CD8-positive, alpha-beta memory T cell (primary cell): ENCODE measurements around the gene PHF11. TPM values are rescaled to one million over a fixed set of nuclear protein-coding genes. Genes with fewer than 3 reads are reported as not detected.

Source experiments
- CTCF ChIA-PET: fragments of 350-600 bp; sonication (Branson Sonifier 250); formaldehyde crosslinking; loops from one replicate; lab custom pipeline; 2021; ENCODE audit warnings: antibody characterized with exemption; lab: Charles Lee
- POLR2A ChIA-PET: fragments of 350-600 bp; sonication (Branson Sonifier 250); formaldehyde crosslinking; loops from one replicate; lab custom pipeline; 2021; ENCODE audit warnings: antibody characterized with exemption; lab: Charles Lee
- DNase-seq, 5 donors: peaks; one replicate each; pipeline versions ENCODE4 v3.0.0 to v3.0.0-alpha.2; 2020 to 2022; ENCODE audit warnings: mixed read lengths in 1 of 5
- H3K27ac ChIP-seq: one replicate; pipeline ENCODE4 v1.7.0; 2013; ENCODE audit warnings: low read depth, mild to moderate bottlenecking, low read length, moderate library complexity
- H3K27me3 ChIP-seq: 2 replicates; pipeline ENCODE4 v1.7.0; 2013; ENCODE audit warnings: low read length, mild to moderate bottlenecking; ENCODE audit not compliant: insufficient read depth, poor library complexity, severe bottlenecking
- H3K36me3 ChIP-seq: 2 replicates; pipeline ENCODE4 v1.7.0; 2013; ENCODE audit warnings: mild to moderate bottlenecking, low read length, moderate library complexity; ENCODE audit not compliant: insufficient read depth
- H3K4me1 ChIP-seq: 2 replicates; pipeline ENCODE4 v1.7.0; 2013; ENCODE audit warnings: mild to moderate bottlenecking, low read length, moderate library complexity; ENCODE audit not compliant: insufficient read depth
- H3K4me3 ChIP-seq: 2 replicates; pipeline ENCODE4 v1.7.0; 2013; ENCODE audit warnings: mild to moderate bottlenecking, low read length
- H3K9me3 ChIP-seq: 2 replicates; pipeline ENCODE4 v1.7.0; 2013; ENCODE audit warnings: mild to moderate bottlenecking, low read length
- H3K27ac Mint-ChIP-seq, 8 donors: one replicate each; pipeline ENCODE4 v1.8.0; 2020 to 2021; ENCODE audit warnings: mixed read lengths in 8 of 8, mild to moderate bottlenecking in 6 of 8, inconsistent platforms in 3 of 8, moderate library complexity in 3 of 8
- H3K27me3 Mint-ChIP-seq, 2 donors: one replicate each; pipeline ENCODE4 v1.8.0; 2020 to 2021; ENCODE audit warnings: mixed read lengths in 2 of 2, mild to moderate bottlenecking in 1 of 2, moderate library complexity in 1 of 2
- H3K36me3 Mint-ChIP-seq, 3 donors: one replicate each; pipeline ENCODE4 v1.8.0; 2020 to 2021; ENCODE audit warnings: mixed read lengths in 3 of 3, inconsistent platforms in 1 of 3, mild to moderate bottlenecking in 1 of 3
- H3K4me1 Mint-ChIP-seq, 3 donors: one replicate each; pipeline ENCODE4 v1.8.0; 2020 to 2021; ENCODE audit warnings: mixed read lengths in 3 of 3, inconsistent platforms in 1 of 3, mild to moderate bottlenecking in 1 of 3
- H3K4me3 Mint-ChIP-seq, 7 donors: one replicate each; pipeline ENCODE4 v1.8.0; 2020 to 2021; ENCODE audit warnings: mixed read lengths in 7 of 7, mild to moderate bottlenecking in 6 of 7, moderate library complexity in 4 of 7, inconsistent platforms in 2 of 7
- H3K9me3 Mint-ChIP-seq, 5 donors: one replicate each; pipeline ENCODE4 v1.8.0; 2020 to 2022; ENCODE audit warnings: mixed read lengths in 5 of 5, mild to moderate bottlenecking in 3 of 5, moderate library complexity in 2 of 5, inconsistent platforms in 1 of 5
- polyA plus RNA-seq: library from polyadenylated mRNA; unstranded; fragments of 300-500 nt; fragmentation: Illumina TruSeq; gene quantifications from one replicate; pipeline ENCODE4 v1.2.3, GENCODE V29; 2021
- total RNA-seq, 2 experiments: library from RNA; stranded (reverse); gene quantifications; one replicate each; pipeline ENCODE4 v1.2.3, GENCODE V29; 2021

Gene PHF11
- total and polyA plus RNA-seq, 3 experiments from 2014 or later, result 39.1 to 92.6 (median 43.5) TPM

DNA sequence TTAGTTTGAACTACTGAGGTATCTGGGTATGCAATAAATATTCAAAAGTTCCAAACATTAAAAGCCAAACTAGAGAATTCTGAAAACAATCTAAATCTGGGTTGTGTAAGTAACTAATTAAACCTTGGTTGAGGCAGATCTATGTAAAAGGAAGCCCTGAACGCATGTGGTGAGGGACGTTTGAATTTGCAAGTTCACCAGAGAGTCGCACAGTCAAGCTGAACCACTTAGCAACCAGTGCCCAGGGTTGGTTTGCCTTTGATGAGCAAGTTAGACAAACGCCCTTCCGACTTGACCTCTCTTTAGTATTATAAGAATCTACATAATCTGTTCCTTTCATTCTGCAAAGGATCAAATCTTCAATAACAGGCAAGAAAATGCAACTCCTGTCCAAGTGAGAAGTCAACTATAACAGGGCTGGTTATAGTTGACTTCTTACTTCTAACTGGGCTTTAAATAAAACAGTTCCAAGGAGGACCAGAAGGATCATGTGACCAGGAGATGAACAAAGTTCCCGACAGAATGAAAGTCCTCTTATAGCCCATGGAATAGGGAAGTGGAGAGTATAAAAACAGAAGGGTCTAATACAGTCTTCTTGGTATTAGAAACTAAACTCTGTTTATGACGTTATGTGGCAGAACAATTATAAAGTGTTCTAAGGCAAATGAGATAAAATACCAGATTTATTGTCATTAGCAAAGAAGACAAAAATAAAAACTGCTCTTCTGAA lies 40.6 kb downstream of the PHF11 start:
- Mint-ChIP-seq H3K9me3 (no peaks in the 10 kb centered on the region), H3K4me1 (peaks cover 5 to 29% (median 22%) of the 10 kb centered on the region in 3 donors), H3K27me3 (no peaks in the 10 kb centered on the region), H3K27ac (no peak overlapping the region), H3K4me3 (no peak overlapping the region), H3K36me3 (peaks cover 0 to 67% (median 22%) of the 10 kb centered on the region in 3 donors)
- H3K4me1 ChIP-seq, result peaks cover 14% of the 10 kb centered on the region
- H3K9me3 ChIP-seq, result no peaks in the 10 kb centered on the region
- CTCF ChIA-PET, result no interaction called here
- no peaks in the 10 kb centered on the region for H3K27me3 ChIP-seq
- H3K27ac ChIP-seq, result no peak overlapping the region
- H3K36me3 ChIP-seq, result no peaks in the 10 kb centered on the region
- POLR2A ChIA-PET, result no interaction called here
- H3K4me3 ChIP-seq, result no peak overlapping the region
- DNase-seq, result no peak

DNA sequence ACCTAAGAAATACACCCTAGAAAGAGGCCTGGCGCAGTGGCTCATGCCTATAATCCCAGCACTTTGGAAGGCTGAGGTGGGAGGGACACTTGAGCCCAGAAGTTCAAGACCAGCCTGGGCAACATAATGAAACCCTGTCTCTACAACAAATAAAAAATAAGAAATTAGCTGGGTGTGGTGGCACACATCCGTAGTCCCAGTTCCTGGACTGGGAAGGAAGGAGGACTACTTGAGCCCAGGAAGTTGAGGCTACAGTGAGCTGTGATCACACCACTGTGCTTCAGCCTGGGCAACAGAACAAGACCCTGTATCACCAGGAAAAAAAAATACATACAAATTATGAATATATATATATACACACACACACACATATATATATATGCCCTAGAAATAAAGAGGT lies 42.7 kb downstream of the PHF11 start:
- Histone ChIP-seq H3K27me3 (no peaks in the 10 kb centered on the region), H3K9me3 (no peaks in the 10 kb centered on the region), H3K27ac (no peak overlapping the region), H3K4me3 (no peak overlapping the region), H3K36me3 (no peaks in the 10 kb centered on the region), H3K4me1 (peaks cover 14% of the 10 kb centered on the region)
- POLR2A ChIA-PET, result no interaction called here
- H3K4me3 Mint-ChIP-seq, result no peak overlapping the region
- H3K36me3 Mint-ChIP-seq, result peaks cover 0 to 68% (median 19%) of the 10 kb centered on the region in 3 donors
- H3K27ac Mint-ChIP-seq, result no peak overlapping the region
- CTCF ChIA-PET, result interaction anchor here (0.6 kb wide), 1 partner anchor 1370 kb away, joined by 3 read pairs; no protein-coding TSS in a partner anchor
- H3K4me1 Mint-ChIP-seq, result peaks cover 5 to 18% (median 15%) of the 10 kb centered on the region in 3 donors
- DNase-seq, result no peak
- no peaks in the 10 kb centered on the region for H3K9me3 Mint-ChIP-seq
- H3K27me3 Mint-ChIP-seq, result no peaks in the 10 kb centered on the region

DNA sequence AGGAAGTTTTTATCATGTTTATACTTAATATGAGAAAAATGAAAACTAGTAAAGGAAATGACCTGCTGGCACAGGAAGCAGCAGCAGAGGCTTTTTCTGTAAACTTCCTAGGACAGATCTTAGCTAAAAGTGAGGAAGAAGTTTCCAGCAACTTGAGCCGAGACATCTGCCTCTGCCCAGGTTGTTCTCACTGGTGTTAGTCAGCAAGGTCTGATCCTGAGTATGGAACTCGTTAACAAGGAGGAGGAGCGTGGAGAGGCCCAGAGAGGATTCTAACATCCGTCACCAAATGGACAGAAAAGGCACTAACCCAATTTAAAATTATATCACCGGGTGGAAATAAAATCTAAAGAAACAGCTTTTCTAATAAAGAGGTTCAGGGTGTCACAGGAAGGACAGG lies 43.6 kb downstream of the PHF11 start:
- CTCF ChIA-PET, result no interaction called here
- peaks cover 0 to 67% (median 17%) of the 10 kb centered on the region in 3 donors for H3K36me3 Mint-ChIP-seq

GRCh38 chr13:49539746-49540145 lies 44.0 kb downstream of the PHF11 start:
- Mint-ChIP-seq H3K4me3 (no peak overlapping the region), H3K27ac (no peak overlapping the region), H3K27me3 (no peaks in the 10 kb centered on the region), H3K9me3 (no peaks in the 10 kb centered on the region), H3K36me3 (peaks cover 0 to 69% (median 18%) of the 10 kb centered on the region in 3 donors), H3K4me1 (peaks cover 5 to 18% (median 15%) of the 10 kb centered on the region in 3 donors)
- DNase-seq, result no peak
- Histone ChIP-seq H3K4me3 (no peak overlapping the region), H3K4me1 (peaks cover 14% of the 10 kb centered on the region), H3K9me3 (no peaks in the 10 kb centered on the region), H3K27ac (no peak overlapping the region), H3K36me3 (no peaks in the 10 kb centered on the region), H3K27me3 (no peaks in the 10 kb centered on the region)
- CTCF ChIA-PET, result interaction anchor here (1.1 kb wide), 1 partner anchor 9 kb away, joined by 3 read pairs; no protein-coding TSS in a partner anchor
- POLR2A ChIA-PET, result no interaction called here

More for the DNA sequence above, 43.6 kb downstream of the PHF11 start:
- H3K4me1 Mint-ChIP-seq, result peaks cover 5 to 18% (median 15%) of the 10 kb centered on the region in 3 donors
- no peak for DNase-seq
- H3K4me1 ChIP-seq, result peaks cover 14% of the 10 kb centered on the region
- no peaks in the 10 kb centered on the region for H3K36me3 ChIP-seq
- H3K9me3 Mint-ChIP-seq, result no peaks in the 10 kb centered on the region
- H3K27me3 ChIP-seq, result no peaks in the 10 kb centered on the region
- H3K9me3 ChIP-seq, result no peaks in the 10 kb centered on the region
- no peak overlapping the region for H3K4me3 ChIP-seq
- H3K4me3 Mint-ChIP-seq, result no peak overlapping the region
- H3K27ac Mint-ChIP-seq, result peak overlapping the region in 1 of 8 donors; percentile 73
- POLR2A ChIA-PET, result no interaction called here
- H3K27me3 Mint-ChIP-seq, result no peaks in the 10 kb centered on the region
- H3K27ac ChIP-seq, result no peak overlapping the region

DNA sequence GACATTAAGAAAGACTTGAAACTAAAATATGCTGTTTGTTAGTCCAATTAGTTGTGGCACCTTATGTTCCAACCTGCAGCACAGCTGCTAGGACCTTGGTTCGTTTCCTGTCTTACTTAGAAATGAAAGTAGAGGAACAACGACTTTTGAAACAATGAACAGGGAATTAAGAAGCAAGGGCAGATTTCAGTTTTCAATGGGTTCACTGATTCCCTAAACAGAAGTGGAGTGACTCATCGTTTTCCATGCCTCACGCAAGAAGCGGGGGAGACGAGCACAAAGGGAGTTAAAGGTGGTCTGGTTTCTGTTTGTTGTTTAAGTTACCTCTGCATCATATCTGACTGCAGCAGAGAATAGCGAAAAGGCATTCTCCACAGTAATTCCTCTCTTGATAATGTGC lies 44.8 kb downstream of the PHF11 start:
- peak overlapping the region in 5 of 8 donors; percentile 30 to 71 (median 49) for H3K27ac Mint-ChIP-seq
- H3K27me3 Mint-ChIP-seq, result no peaks in the 10 kb centered on the region
- H3K4me3 Mint-ChIP-seq, result peak overlapping the region; percentile 35 to 79 (median 57)
- DNase-seq, result peak in 1 of 5 donors; percentile 38
- Histone ChIP-seq H3K27me3 (no peaks in the 10 kb centered on the region), H3K9me3 (no peaks in the 10 kb centered on the region), H3K27ac (no peak overlapping the region), H3K4me1 (peaks cover 14% of the 10 kb centered on the region), H3K36me3 (no peaks in the 10 kb centered on the region), H3K4me3 (peak overlapping the region; percentile 13)
- peaks cover 5 to 18% (median 15%) of the 10 kb centered on the region in 3 donors for H3K4me1 Mint-ChIP-seq
- CTCF ChIA-PET, result interaction anchor here (1.1 kb wide), 1 partner anchor 8 kb away, joined by 3 read pairs; no protein-coding TSS in a partner anchor
- H3K9me3 Mint-ChIP-seq, result no peaks in the 10 kb centered on the region
- peaks cover 0 to 73% (median 17%) of the 10 kb centered on the region in 3 donors for H3K36me3 Mint-ChIP-seq
- POLR2A ChIA-PET, result no interaction called here

GRCh38 chr13:49543656-49544055 lies 47.9 kb downstream of the PHF11 start:
- no peaks in the 10 kb centered on the region for H3K36me3 ChIP-seq
- no peak overlapping the region for H3K27ac ChIP-seq
- no peak overlapping the region for H3K27ac Mint-ChIP-seq
- no peaks in the 10 kb centered on the region for H3K9me3 Mint-ChIP-seq
- H3K27me3 Mint-ChIP-seq, result peaks cover 0 to 1% of the 10 kb centered on the region in 2 donors
- H3K27me3 ChIP-seq, result no peaks in the 10 kb centered on the region
- peaks cover 5 to 18% (median 15%) of the 10 kb centered on the region in 3 donors for H3K4me1 Mint-ChIP-seq
- H3K9me3 ChIP-seq, result no peaks in the 10 kb centered on the region
- DNase-seq, result no peak
- peaks cover 14% of the 10 kb centered on the region for H3K4me1 ChIP-seq
- ChIA-PET POLR2A (no interaction called here), CTCF (no interaction called here)
- H3K4me3 Mint-ChIP-seq, result no peak overlapping the region
- H3K36me3 Mint-ChIP-seq, result peaks cover 0 to 79% (median 25%) of the 10 kb centered on the region in 3 donors
- H3K4me3 ChIP-seq, result no peak overlapping the region

GRCh38 chr13:49545661-49546060 lies 49.9 kb downstream of the PHF11 start:
- Mint-ChIP-seq H3K9me3 (no peaks in the 10 kb centered on the region), H3K4me3 (no peak overlapping the region), H3K4me1 (peaks cover 0 to 2% (median 2%) of the 10 kb centered on the region in 3 donors), H3K27ac (peak overlapping the region in 2 of 8 donors; percentile 42 to 82), H3K36me3 (peaks cover 0 to 80% (median 25%) of the 10 kb centered on the region in 3 donors), H3K27me3 (peaks cover 0 to 1% of the 10 kb centered on the region in 2 donors)
- H3K4me1 ChIP-seq, result no peaks in the 10 kb centered on the region
- H3K27me3 ChIP-seq, result no peaks in the 10 kb centered on the region
- ChIA-PET POLR2A (interaction anchor here (1.2 kb wide), 1 partner anchor 101 kb away, joined by 3 read pairs; the partner anchor contains the start of gene SETDB2), CTCF (no interaction called here)
- H3K36me3 ChIP-seq, result no peaks in the 10 kb centered on the region
- no peak overlapping the region for H3K4me3 ChIP-seq
- DNase-seq, result no peak
- H3K9me3 ChIP-seq, result no peaks in the 10 kb centered on the region
- H3K27ac ChIP-seq, result no peak overlapping the region

DNA sequence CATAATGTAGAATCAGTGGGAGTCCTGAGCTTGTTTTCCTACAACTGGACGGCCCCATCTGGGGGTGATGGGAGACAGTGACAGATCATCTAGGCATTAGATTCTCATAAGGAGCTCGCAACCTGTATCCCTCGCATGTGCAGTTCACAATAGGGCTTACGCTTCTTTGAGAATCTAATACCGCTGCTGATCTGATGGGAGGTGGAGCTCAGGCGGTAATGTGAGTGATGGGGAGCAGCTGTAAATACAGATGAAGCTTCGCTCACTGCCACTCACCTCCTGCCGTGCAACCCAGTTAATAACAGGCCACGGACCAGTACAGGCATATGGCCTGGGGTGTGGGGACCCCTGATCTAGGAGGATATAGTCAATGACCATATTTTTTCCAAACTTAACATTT lies 50.8 kb downstream of the PHF11 start:
- DNase-seq, result no peak
- Mint-ChIP-seq H3K4me3 (no peak overlapping the region), H3K27me3 (peaks cover 0 to 1% of the 10 kb centered on the region in 2 donors), H3K9me3 (no peaks in the 10 kb centered on the region), H3K4me1 (no peaks in the 10 kb centered on the region), H3K36me3 (peaks cover 0 to 80% (median 22%) of the 10 kb centered on the region in 3 donors), H3K27ac (no peak overlapping the region)
- Histone ChIP-seq H3K4me1 (no peaks in the 10 kb centered on the region), H3K36me3 (no peaks in the 10 kb centered on the region), H3K27ac (no peak overlapping the region), H3K9me3 (no peaks in the 10 kb centered on the region), H3K4me3 (no peak overlapping the region), H3K27me3 (no peaks in the 10 kb centered on the region)
- ChIA-PET POLR2A (no interaction called here), CTCF (no interaction called here)
